K562 (cell line): ENCODE results near the gene S100A3. TPM values are rescaled to one million over a fixed set of nuclear protein-coding genes. Genes with fewer than 3 reads are reported as not detected.

ENCODE experiments used
- BACH1 ChIP-seq: fragments of 200-800 bp; sonication (Bioruptor generic); IDR thresholded peaks from 2 replicates; pipeline ENCODE4 v1.6.1; 2016; ENCODE audit warnings: missing genetic modification characterization, missing compliant biosample characterization
- GTF2B ChIP-seq: IDR thresholded peaks from 2 replicates; pipeline ENCODE4 v1.6.1; 2011; ENCODE audit not compliant: insufficient read length; ENCODE audit errors: extremely low read depth
- HINFP ChIP-seq: fragments of 450-650 bp; conservative IDR thresholded peaks from 2 replicates; pipeline ENCODE4 v1.6.1; 2016; ENCODE audit warnings: missing genetic modification characterization, low read depth, mild to moderate bottlenecking, control low read depth, missing compliant biosample characterization
- JUND ChIP-seq, 2 experiments: IDR thresholded peaks; 2 replicates in 1 of 2; 3 replicates in 1 of 2; pipeline ENCODE4 v1.6.1; 2011; ENCODE audit warnings: borderline replicate concordance in 2 of 2, low read depth in 2 of 2, low read length in 2 of 2, improper control_type of control experiment in 1 of 2, missing biosample characterization in 1 of 2, missing genetic modification characterization in 1 of 2, missing genetic modification reagents in 1 of 2
- RBM39 ChIP-seq: fragments of 200-400 bp; formaldehyde crosslinking; optimal IDR thresholded peaks from 2 replicates; pipeline ENCODE3; 2018; ENCODE audit warnings: low read depth, low read length
- ZBTB40 ChIP-seq, 2 experiments: fragments of 450-650 bp in 1 of 2; sonication (generic) in 1 of 2; formaldehyde crosslinking in 1 of 2; IDR thresholded peaks; 2 replicates each; pipeline versions ENCODE4 v1.7.1 to v1.9.0; 2016 to 2022; ENCODE audit warnings: inconsistent platforms in 1 of 2, mild to moderate bottlenecking in 1 of 2, missing genetic modification reagents in 1 of 2
- ZHX1 ChIP-seq: fragments of 150-350 bp; conservative IDR thresholded peaks from 2 replicates; pipeline ENCODE4 v1.6.1; 2014; ENCODE audit warnings: low read length
- ZNF23 ChIP-seq: fragments of 250-450 bp; sonication (Bioruptor Pico); IDR thresholded peaks from 2 replicates; pipeline ENCODE4 v1.4.0; 2020; ENCODE audit warnings: mild to moderate bottlenecking
- ZNF57 ChIP-seq: fragments of 450-650 bp; formaldehyde crosslinking; IDR thresholded peaks from 2 replicates; pipeline ENCODE4 v1.4.0; 2020; ENCODE audit warnings: mild to moderate bottlenecking, moderate library complexity
- polyA plus RNA-seq, 8 experiments: library from polyadenylated mRNA; depleted of rRNA in 4 of 8; stranded (reverse) in 5 of 8; unstranded in 3 of 8; fragments of >200 nt; fragmentation: Nextera tagmentation in 2 of 8; fragmentation: Illumina TruSeq in 1 of 8; extraction: Ambion mirVana in 2 of 8; extraction: Trizol in 1 of 8; gene quantifications; 2 replicates each; pipeline versions ENCODE4 v1.2.1 to v1.2.3, GENCODE V29; 2011 to 2014; ENCODE audit warnings: inconsistent platforms in 1 of 8, missing spikeins in 1 of 8
- total RNA-seq, 7 experiments: library from RNA; depleted of rRNA in 6 of 7; stranded (reverse); fragments of >200 nt in 6 of 7; fragmentation: Illumina TruSeq in 2 of 7; extraction: Trizol in 2 of 7; gene quantifications; 2 replicates each; pipeline versions ENCODE4 v1.2.1 to v1.2.3, GENCODE V29; 2011 to 2021; ENCODE audit warnings: low replicate concordance in 1 of 7

S100A3 gene
- total and polyA plus RNA-seq, 9 of the 15 experiments (the other 6 are each of a cell fraction or from before 2014, with no cell fraction given) = 0.08 to 1.7 (median 0.18) TPM; not detected in 4

GRCh38 chr1:153566414-153567371 is 17.6 kb upstream of the S100A3 start (continued):
- TF ChIP-seq ZBTB40 (IDR thresholded peaks at IDR 0.05) (no peak), ZBTB40 (CRISPR knock-in tag; IDR thresholded peaks at IDR 0.05) (no peak), BACH1 (tag) (peak; percentile 74; the same call in 1 of the 2 replicates), ZNF57 (no peak), HINFP (peak; percentile 17; the same call in 1 of the 2 replicates), GTF2B (no peak), JUND (IDR thresholded peaks at IDR 0.05; ENCODE audit: borderline replicate concordance, low read depth, low read length) (peak; percentile 100), JUND (tag; IDR thresholded peaks at IDR 0.05; ENCODE audit: borderline replicate concordance, low read depth, low read length) (peak; percentile 96), RBM39 (no peak), ZHX1 (no peak), ZNF23 (CRISPR knock-in tag) (no peak)
